HG02610 (cell line): ENCODE measurements around the gene FCRLA.
A peak's percentile ranks its signal among the peaks of the same experiment; 100 is the strongest.
"Not testable (repeated sequence)": the region's sequence is repeated elsewhere in the genome, so short reads cannot be mapped to it uniquely, and the experiment has no call there.

Source experiments
- ATAC-seq: cut with Tn5 transposase; IDR thresholded peaks from one replicate; pipeline ENCODE4 v1.9.1; 2021; ENCODE audit warnings: mild to moderate bottlenecking, moderate library complexity; ENCODE audit not compliant: unreplicated experiment

The FCRLA gene

DNA sequence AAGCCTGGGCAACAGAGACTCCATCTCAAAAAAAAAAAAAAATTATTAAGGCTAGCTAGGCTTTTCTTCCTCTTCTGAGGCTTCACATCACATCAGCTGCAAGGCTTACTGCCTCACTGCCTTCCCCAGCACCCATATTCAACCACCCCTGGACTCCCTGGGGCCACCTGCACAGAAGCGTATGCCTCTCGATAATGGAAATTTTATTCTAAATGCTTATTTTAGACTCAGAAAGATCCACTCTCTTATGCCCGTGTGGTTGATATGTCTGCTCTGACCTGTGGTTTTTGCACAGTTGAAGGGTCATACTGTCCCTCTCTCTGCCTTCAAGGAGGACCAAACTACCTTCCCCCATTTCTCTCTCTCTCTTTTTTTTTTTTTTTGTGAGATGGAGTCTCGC is 1.5 kb upstream of the FCRLA start:
- ATAC-seq = peak; percentile 24

DNA sequence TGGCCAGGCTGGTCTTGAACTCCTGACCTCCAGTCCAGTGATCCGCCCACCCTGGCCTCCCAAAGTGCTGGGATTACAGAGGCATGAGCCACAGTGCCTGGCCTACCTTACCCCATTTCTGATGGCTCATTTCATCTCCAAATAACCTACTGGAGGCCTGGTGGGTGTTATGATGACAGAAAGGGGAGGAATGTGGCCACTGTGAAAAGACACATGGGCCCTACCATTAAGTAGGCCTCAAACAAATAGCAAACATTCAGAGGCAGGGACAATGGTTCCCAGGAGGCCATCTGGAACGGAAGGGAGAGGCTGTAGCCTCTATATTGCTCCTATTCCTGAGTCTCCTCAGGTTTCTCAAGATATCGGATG is 932 bp upstream of the FCRLA start:
- peak; percentile 11 for ATAC-seq

DNA sequence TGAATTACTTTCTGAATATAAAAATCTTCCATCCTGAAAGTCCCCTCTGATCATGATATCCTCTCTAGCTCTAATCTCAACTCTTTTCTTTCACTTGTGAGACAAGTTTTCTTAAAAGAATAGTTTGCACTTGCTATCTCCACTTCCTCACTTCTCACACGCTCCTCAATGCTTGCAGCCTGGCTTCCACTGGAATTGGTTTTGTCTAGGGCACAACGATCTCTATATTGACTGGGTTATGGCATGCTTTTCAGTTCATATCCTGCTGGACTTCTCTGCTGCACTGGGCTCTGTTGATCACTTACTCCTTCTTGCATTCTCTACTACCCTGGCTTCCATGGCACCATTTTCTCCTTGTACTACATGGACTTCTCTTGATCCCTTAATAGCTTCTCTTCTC is 474 bp downstream of the FCRLA start:
- ATAC-seq = no peak

DNA sequence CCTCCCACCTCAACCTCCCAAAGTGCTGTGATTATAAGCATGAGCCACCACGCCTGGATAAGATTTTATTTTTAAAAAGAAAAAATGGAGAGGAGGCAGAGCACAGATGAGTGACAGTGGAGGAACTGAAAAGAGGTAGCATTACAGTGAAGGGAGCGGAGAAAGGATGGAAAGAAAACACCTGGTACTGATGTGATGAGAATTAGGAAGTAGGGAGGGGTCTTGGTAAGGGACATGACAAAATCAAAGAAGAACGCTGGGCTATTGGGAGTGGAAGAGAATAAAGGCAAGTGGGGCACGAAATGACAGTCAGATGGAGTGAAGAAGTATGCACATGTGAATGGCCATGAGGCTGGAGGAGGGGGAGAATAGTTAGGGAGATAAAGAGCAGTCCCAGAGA is 2.3 kb downstream of the FCRLA start:
- no peak for ATAC-seq

DNA sequence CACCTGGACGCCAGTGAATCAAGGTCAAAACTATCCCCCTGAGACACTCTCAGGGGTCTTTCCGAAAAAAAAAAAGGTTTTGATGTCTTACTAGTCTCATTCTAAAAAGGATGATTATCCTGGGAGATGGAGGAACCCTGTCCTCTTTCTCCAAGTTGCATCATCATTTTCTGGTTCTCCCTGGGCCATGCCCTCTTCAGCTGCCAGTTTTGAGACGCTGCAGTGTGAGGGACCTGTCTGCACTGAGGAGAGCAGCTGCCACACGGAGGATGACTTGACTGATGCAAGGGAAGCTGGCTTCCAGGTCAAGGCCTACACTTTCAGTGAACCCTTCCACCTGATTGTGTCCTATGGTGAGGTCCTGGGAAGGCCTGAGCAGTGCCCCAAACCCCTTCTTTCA is 3.5 kb downstream of the FCRLA start:
- no peak for ATAC-seq

DNA sequence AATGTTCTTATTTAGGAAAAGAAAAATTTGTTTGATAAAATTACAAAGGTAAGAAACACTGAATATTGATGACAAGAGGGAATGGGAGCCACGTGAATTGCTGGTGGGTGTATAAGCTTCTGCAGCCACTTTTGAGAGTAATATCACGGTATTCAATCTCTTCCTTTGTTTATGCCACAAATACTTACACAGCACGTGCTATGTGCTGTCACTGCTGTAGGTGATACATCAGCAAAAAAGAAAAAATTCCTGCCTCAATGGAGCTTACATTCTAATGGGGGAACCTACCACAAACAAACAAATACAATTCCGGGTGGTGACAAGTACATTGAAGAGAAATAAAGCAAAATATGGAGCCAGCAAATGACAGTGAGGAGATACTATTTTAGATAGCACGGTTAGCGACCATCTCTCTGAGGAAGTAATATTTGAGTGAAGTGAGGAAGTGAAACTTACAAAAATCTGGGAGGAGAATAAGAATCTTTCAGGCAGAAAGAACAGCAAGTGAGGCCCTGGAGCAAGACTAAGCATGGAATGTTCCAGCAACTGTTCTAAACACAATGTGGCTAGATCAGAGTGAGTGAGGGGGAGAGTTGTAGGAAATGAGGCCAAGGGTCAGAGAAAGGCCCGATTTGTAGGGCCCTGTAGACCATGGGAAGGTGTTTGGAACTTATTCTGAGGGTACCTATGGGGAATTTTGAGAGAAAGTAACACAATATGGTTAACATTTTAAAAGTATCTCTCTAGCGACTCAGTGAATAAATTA is 11.7 kb downstream of the FCRLA start:
- peak; percentile 47 for ATAC-seq

DNA sequence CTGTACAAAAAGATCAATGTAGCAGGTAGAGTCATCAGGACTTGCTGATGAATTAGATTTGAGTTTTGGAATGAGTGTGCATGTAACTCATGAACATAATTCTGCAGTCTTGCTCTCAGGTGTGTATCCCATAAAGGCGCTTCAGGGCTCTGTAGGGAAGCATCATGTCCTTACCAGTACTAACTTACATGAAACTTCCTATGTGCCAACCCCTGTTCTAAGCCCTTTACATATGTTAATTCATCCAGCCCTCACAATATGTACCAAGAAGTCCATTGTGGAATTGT is 12.2 kb downstream of the FCRLA start:
- peak; percentile 51 for ATAC-seq

DNA sequence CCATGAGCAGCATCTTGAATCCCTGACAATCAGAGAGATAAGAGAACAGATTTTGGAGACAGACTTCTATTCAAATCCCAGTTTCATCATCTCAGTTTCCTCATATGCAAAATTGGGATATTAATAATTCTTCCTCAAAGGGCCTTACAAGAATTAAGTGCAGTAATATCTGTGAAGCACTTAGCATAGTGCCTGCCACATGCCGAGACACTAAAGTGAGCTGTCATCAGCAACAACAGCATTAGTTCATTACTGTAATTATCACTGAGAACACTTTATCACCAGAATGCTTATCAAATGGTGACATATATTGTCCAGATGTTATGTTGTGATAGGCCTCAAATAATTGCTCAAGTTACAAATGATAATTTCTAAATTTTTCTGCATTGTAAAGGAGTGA is 13.4 kb downstream of the FCRLA start:
- no peak for ATAC-seq

DNA sequence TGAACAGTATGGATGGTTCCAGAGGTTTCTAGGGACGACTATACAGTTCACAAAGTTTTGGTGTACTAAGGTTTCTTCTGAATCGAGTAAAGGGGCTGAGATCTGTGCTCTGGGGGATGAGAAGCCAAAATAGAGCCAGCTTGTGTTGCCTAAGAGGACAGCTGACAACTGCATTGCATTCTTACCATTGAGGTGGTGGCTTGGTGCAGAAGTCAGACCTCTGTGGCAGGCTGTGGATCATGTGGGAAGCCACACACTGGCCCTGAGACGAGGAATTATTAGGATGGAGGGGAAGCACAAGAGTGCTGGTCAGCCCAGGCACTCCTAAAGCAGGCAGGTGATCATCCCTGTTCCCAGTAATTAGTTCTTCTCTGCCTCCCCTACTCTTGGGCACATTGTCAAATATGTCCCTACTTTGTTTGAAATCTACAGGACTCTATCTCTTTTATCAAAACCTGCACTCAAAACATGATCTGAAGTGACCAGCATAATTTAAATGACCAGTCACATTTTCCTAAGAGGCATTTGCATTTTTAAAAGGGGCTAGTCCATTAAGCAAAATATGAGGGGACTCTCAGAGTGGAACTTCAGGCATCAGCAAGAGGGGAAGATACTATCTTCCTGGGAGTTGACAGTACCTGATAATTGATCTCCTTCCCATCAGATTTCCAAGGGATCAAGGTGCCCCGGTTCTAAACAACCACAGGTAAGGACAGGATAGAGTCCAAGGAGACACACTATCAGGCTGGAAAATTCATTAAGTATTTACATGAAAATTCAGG is 14.1 kb downstream of the FCRLA start, which contains the start of gene FCRLB:
FCRLB (plus strand) TSS at position 589 of the 782 bp plus-strand sequence. CDS start 1,129 bp downstream, outside the sequence.
- ATAC-seq = no peak

DNA sequence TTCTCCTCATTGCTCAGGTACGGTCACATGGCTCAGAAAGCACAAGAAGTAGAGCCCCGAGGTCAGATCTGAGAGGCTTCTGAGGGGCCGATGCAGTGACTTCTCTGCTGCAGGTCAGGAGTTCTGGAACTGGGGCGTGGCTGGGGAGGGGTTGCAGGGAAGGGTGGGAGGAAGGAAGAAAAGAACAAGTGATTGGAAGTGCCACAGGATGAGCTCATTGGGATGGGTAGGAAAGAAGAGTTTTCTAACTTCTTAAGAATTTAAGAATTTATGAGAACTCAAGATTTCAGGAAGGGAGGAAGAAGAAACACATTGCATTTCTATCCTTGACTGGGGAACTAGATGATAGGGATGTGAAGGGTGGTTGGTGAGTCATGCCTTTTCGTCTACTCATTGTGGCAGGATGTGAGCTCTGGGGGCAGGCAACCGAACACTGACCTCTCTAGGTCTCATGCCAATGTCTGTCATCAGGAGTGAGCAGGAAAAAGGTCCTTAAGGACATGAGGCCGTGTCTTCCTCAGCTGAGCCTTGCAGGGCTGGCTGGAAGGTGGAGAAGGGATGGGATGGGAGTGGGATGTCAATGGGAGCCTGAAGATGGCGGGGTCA is 14.8 kb downstream of the FCRLA start:
- peak; percentile 37 for ATAC-seq

DNA sequence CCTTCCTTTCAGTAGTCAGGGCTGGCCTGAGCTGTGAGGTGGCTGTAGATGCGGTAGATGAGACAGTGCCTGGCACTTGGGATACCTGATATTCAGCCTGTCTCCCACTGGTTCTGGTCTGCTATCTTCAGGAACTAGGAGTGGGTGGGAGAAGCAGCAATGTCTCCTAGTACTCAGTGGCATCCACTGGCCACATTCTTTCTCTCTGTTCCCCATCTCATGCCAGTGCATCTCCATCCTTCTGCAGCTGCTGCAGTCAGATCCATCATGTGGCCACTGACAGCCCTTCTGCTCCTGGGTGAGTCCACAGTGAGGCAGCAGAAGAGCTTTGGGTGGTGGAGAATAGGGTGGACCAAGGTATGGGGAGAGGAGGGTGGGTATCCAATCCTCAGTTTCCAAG is 15.4 kb downstream of the FCRLA start:
- ATAC-seq = no peak

DNA sequence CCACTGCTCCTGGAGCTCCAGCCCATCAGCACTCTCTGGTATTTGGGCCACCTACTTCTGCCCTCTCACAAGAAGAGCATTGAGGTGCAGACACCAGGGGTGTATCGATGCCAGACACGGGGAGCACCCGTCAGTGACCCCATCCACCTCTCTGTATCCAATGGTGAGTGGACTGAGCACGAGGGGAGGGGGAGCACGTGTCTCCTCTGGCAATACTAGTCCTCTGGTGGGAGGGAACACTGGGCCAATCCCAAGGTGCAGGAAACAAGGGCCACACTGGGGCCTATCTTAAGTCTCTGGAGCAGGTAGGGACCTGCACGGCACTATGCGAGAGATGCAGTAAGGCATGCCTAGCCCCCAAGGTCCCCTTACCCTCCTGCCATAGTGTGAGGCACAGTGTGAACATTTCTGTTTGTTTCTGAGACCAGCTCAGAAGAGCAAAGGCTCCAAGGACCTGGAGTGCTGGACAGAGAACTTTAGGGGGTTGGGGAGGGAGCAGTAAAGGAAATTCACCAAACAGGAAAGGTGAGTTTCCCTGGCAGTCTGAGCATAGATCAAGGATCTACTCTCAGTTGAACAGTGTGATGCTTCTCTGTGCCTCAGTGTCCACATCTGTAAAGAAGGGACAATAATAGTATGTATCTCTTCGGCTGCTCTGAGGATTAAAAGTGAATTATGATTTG is 16.6 kb downstream of the FCRLA start:
- no peak for ATAC-seq

DNA sequence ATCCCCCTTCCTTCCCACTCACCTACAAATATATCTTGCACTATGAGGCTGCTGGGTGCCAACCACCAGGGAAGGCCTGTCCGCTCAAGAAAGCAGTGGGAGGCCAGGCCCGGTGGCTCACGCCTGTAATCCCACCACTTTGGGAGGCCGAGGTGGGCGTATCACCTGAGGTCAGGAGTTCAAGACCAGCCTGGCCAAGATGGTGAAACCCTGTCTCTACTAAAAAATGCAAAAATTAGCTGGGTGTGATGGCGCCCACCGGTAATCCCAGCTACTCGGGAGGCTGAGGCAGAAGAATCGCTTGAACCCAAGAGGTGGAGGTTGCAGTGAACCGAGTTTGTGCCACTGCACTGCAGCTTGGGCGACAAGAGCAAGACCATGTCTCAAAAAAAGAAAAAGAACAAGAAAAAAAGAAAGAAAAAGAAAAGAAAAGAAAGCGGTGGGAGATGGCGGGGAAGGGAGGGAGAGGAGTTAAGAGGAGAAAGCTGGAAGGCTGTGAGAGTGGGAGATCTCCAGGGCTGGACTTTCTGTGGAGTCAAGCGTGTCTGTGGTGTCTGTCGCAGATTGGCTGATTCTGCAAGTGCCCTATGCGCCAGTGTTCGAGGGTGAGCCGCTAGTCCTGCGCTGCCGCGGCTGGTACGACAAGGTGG is 18.4 kb downstream of the FCRLA start:
- ATAC-seq = not testable (repeated sequence)

DNA sequence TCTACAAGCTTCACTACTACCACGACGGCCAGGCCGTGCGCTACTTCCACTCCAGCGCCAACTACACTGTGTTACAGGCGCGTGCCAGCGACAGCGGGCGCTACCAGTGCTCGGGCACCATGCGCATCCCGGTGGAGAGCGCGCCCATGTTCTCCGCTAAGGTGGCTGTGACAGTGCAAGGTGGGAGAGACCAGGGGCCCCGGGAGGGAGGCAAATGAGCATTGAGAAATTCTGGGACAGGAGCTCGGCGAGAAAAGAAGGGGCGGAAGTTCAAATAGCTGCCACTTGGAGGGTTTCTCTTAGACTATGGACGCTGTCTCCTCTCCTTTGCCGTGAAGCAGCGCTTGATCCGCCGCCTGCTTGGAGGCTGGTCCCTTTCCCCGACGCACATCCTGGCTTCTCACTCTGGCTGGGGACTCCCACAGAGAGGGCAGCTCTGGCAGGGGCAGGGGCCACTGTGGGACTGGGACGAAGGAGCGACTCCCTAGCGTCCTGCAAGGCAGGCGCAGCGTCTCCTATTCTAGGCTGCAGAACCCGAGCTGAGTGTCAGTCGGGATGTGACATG is 19.0 kb downstream of the FCRLA start:
- ATAC-seq = peak; percentile 18

DNA sequence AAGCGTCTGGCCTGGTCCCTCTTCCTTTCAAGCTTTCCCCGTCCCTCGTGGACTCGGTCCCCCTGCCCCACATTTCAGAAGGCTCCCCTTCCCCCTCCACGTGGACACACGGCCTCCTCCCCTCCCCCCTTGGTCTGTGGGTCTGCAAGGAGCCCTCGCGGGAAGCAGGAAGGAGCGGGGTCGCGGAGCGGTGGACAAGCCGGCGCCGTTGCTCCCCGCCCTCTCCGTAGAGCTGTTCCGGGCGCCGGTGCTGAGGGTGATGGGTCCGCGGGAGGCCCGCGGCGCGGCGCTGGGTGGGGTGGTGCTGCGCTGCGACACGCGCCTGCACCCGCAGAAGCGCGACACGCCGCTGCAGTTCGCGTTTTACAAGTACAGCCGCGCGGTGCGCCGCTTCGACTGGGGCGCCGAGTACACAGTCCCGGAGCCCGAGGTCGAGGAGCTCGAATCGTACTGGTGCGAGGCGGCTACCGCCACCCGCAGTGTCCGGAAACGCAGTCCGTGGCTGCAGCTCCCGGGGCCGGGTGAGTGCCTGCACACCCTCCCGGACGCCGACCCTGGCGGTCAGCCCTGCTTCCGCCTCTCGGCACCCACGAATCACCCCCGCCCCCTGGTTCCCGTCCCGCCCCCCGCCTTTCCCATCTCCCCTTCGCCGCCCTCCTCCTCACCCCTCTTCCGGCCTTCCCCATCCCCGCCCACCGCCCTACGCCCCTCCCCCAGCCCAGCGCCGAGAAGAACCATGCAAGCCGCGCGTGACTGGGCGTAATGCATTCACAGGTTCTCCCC is 19.6 kb downstream of the FCRLA start:
- ATAC-seq = peak; percentile 53

DNA sequence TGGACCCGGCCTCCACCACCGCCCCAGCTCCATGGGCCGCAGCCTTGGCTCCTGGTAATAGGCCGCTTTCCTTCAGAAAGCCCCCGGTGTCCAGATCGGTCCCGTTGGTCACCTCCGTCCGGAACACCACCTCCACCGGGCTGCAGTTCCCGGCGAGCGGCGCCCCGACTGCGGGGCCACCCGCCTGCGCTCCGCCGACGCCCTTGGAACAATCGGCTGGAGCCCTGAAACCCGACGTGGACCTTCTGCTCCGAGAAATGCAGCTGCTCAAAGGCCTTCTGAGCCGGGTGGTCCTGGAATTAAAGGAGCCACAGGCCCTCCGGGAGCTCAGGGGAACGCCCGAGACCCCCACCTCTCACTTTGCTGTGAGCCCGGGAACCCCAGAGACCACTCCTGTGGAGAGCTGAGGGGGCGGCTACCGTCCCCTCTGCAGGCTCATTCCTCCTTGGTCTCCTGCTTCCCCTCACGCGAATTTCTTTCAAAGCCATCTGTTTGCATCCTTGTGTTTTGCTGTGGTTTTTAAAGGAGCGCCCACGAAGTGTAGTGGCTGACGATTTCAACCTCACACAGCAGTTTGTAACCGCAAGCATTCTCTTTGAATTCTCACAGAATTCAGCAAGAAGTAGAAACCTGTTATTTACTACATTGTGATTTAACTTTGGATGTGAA is 20.4 kb downstream of the FCRLA start:
- no peak for ATAC-seq

DNA sequence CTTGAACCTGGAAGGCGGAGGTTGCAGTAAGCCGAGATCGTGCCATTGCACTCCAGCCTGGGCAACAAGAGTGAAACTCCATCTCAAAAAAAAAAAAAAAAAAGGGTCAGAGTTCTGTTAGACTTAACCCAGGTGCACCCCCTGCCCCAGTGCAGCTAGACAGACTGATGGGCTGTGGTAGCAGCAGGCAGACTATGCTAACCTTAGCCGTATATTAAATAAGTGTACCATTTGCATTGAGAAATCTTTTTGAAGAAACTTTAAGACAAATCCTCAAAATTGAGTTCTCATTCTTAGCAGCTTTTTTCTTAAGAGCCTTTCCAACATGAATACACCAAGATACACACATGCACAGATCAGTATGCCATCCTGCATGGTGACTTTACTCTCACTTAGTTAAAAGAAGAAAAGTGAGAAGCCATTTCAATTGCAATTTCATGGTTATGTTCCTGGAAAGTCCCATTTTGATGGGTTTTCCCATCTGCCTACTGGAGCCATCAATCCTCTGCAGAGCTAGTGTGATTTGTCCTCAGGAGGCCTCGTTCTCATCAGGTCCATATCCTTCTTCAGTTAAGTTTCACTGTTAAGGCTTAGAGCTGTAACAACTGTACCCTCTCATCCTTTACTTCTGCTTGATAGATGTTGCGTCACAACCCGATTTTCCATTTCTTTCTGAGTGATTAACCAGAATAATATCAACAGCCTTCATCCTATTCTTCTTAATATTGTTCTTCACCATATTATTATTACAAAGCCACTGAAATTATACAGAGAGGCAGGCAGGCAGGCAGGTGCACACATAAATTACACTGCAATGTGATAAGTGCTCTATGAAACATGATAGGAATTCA is 21.6 kb downstream of the FCRLA start:
- ATAC-seq = no peak

DNA sequence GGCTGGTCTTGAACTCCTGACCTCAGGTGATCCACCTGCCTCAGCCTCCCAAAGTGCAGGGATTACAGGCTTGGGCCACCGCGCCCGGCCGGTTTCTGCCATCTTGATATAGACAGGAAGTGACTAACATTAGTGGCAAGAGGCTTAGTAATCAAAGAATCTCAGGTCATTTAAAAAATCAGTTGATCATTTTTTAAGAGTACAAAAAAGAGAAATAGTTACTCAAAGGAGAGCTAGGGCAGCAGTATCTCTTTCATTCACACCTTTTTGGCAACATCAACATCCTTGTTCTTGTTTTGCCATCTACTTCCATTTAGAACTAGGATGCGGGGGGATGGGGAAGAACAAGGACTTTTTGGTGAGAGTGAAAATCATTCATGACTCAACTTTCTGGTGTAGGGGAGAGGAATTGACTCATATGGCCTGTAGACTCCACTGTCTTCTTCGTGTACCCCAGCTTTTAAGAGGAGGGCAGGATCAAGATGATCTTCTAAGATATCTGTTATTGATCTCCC is 23.1 kb downstream of the FCRLA start:
- ATAC-seq = peak; percentile 28
